Omental fat pad (tissue), 4 donors: Measurements from ENCODE around the gene TTC14. TPM values are rescaled to one million over a fixed set of nuclear protein-coding genes. Genes with fewer than 3 reads are reported as not detected.
"Not testable (repeated sequence)": the region's sequence is repeated elsewhere in the genome, so short reads cannot be mapped to it uniquely, and the experiment has no call there.

ENCODE experiments used
- ATAC-seq: fragments of 150-250 bp; one replicate; pipeline ENCODE4 v1.9.1; 2016; ENCODE audit warnings: mild to moderate bottlenecking, moderate library complexity; ENCODE audit not compliant: low FRiP score
- DNase-seq: peaks from one replicate; pipeline ENCODE4 v3.0.0-alpha.2; 2019; ENCODE audit warnings: low spot score
- CTCF ChIP-seq, 3 donors: fragments of 450-650 bp; IDR thresholded peaks; one replicate each; pipeline ENCODE4 v1.5.1; 2016 to 2017; ENCODE audit warnings: antibody characterized with exemption in 3 of 3, mild to moderate bottlenecking in 3 of 3, moderate library complexity in 2 of 3
- total RNA-seq, 4 donors: library from RNA; depleted of rRNA; stranded (reverse); fragments of >200 nt; gene quantifications; one replicate each; pipeline ENCODE4 v1.1.0, GENCODE V29; 2016

TTC14 gene
- total RNA-seq, 4 donors from 2014 or later = 35.7 to 53.1 (median 44.0) TPM

GRCh38 chr3:180612364-180612763 is 10.4 kb downstream of the TTC14 start:
- no peak for TF ChIP-seq CTCF (IDR thresholded peaks at IDR 0.05)
- DNase-seq (no peak), ATAC-seq (no peak)

- ATAC-seq (no peak), DNase-seq (no peak)
- TF ChIP-seq CTCF (IDR thresholded peaks at IDR 0.05) = no peak
Observed at GRCh38 chr3:180615954-180616353, 14.0 kb downstream of the TTC14 start.

GRCh38 chr3:180617049-180617448 is 15.1 kb downstream of the TTC14 start:
- TF ChIP-seq CTCF (IDR thresholded peaks at IDR 0.05) = no peak
- ATAC-seq (no peak), DNase-seq (no peak)

- not testable (repeated sequence) for ATAC-seq, DNase-seq
Observed at GRCh38 chr3:180618563-180618962, 16.6 kb downstream of the TTC14 start.

- DNase-seq (no peak), ATAC-seq (no peak)
- no peak for TF ChIP-seq CTCF (IDR thresholded peaks at IDR 0.05)
Observed at GRCh38 chr3:180619723-180620122, 17.8 kb downstream of the TTC14 start.

GRCh38 chr3:180624714-180625113 is 22.8 kb downstream of the TTC14 start:
- no peak for TF ChIP-seq CTCF (IDR thresholded peaks at IDR 0.05)
- ATAC-seq (no peak), DNase-seq (no peak)

- DNase-seq (no peak), ATAC-seq (no peak)
- TF ChIP-seq CTCF (IDR thresholded peaks at IDR 0.05) = no peak
Observed at GRCh38 chr3:180626844-180627243, 24.9 kb downstream of the TTC14 start.

- TF ChIP-seq CTCF (IDR thresholded peaks at IDR 0.05) = no peak
- no peak for DNase-seq
- ATAC-seq = no peak
Observed at GRCh38 chr3:180630371-180630770, 28.4 kb downstream of the TTC14 start.
